GM18517 (cell line): ENCODE data around the gene ABCG4.
A peak's percentile ranks its signal among the peaks of the same experiment; 100 is the strongest.
"Not testable (repeated sequence)": the region's sequence is repeated elsewhere in the genome, so short reads cannot be mapped to it uniquely, and the experiment has no call there.

ENCODE experiments used
- ATAC-seq: cut with Tn5 transposase; IDR thresholded peaks from one replicate; pipeline ENCODE4 v1.9.1; 2021; ENCODE audit warnings: mild to moderate bottlenecking, moderate library complexity; ENCODE audit not compliant: unreplicated experiment

The ABCG4 gene

GRCh38 chr11:119115484-119116234 lies 33.2 kb upstream of the ABCG4 start:
- no peak for ATAC-seq

GRCh38 chr11:119116235-119116594 lies 32.6 kb upstream of the ABCG4 start:
- ATAC-seq, result no peak

GRCh38 chr11:119116601-119117000 lies 32.3 kb upstream of the ABCG4 start:
- no peak for ATAC-seq

GRCh38 chr11:119117004-119117706 lies 31.7 kb upstream of the ABCG4 start:
- no peak for ATAC-seq

- no peak for ATAC-seq
These were observed 30.6 kb upstream of the ABCG4 start for GRCh38 chr11:119118227-119118626.

GRCh38 chr11:119118946-119119345 lies 29.9 kb upstream of the ABCG4 start:
- ATAC-seq, result no peak

- no peak for ATAC-seq
These were observed 28.2 kb upstream of the ABCG4 start for GRCh38 chr11:119120639-119121007.

GRCh38 chr11:119121008-119121810 lies 27.6 kb upstream of the ABCG4 start, which contains the start of gene HINFP:
Gene HINFP (plus strand): TSS chr11:119121580. CDS start chr11:119126945, 5,365 bp downstream.
- ATAC-seq, result peak; percentile 87

GRCh38 chr11:119121811-119122124 lies 27.1 kb upstream of the ABCG4 start:
- peak; percentile 14 for ATAC-seq

- ATAC-seq, result no peak
These were observed 23.0 kb upstream of the ABCG4 start for GRCh38 chr11:119125821-119126220.

GRCh38 chr11:119126675-119127268 lies 22.1 kb upstream of the ABCG4 start:
- ATAC-seq, result no peak

- no peak for ATAC-seq
These were observed 18.2 kb upstream of the ABCG4 start for GRCh38 chr11:119130662-119131061.

GRCh38 chr11:119134389-119134978 lies 14.4 kb upstream of the ABCG4 start:
- ATAC-seq, result no peak

- not testable (repeated sequence) for ATAC-seq
These were observed 9.6 kb upstream of the ABCG4 start for GRCh38 chr11:119139276-119139675.

GRCh38 chr11:119144825-119145486 lies 3.9 kb upstream of the ABCG4 start:
- ATAC-seq, result no peak

GRCh38 chr11:119145551-119145950 lies 3.3 kb upstream of the ABCG4 start:
- ATAC-seq, result no peak

GRCh38 chr11:119147604-119148333 lies 1.1 kb upstream of the ABCG4 start:
- no peak for ATAC-seq

GRCh38 chr11:119148720-119149017 lies 183 bp upstream of the ABCG4 start:
- no peak for ATAC-seq

GRCh38 chr11:119149786-119150275 lies 979 bp downstream of the ABCG4 start:
- no peak for ATAC-seq

GRCh38 chr11:119152043-119152442 lies 3.2 kb downstream of the ABCG4 start:
- ATAC-seq, result no peak
